Breast epithelium (tissue), 3 donors: ENCODE results near the gene PLVAP.

Source experiments
- POLR2A ChIP-seq: fragments of 450-650 bp; IDR thresholded peaks from one replicate; pipeline ENCODE4 v1.6.1; 2016; ENCODE audit warnings: antibody characterized with exemption, mild to moderate bottlenecking, moderate library complexity
- POLR2AphosphoS5 ChIP-seq, 3 donors: sonication (generic); formaldehyde crosslinking; IDR thresholded peaks; one replicate each; pipeline ENCODE4 v1.6.1; 2017; ENCODE audit warnings: antibody characterized with exemption in 3 of 3
- TF ChIP-seq, protein P1 (sequence below), 3 donors: fragments of 450-650 bp; IDR thresholded peaks; one replicate each; pipeline ENCODE4 v1.5.1; 2016 to 2017; ENCODE audit warnings: antibody characterized with exemption in 3 of 3, mild to moderate bottlenecking in 3 of 3, moderate library complexity in 3 of 3

DNA sequence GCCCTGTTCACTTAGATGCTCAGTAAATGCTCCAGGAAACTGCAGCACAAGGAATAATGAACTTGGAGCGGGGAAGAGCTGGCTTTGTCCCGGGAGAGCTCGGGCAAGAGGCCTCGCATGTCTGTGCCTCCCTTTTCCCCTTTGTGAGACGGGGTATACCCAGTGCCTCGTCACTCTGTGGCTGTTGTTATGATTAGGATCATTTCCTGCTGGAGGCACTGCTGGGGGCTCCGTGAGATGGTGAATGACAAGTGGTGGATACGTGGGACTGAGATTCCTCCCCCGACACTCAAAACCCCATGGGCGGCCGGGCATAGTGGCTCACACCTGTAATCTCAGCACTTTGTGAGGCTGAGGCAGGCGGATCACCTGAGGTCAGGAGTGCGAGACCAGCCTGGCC is 1.1 kb upstream of the PLVAP start:
- TF ChIP-seq POLR2A = no peak
- TF ChIP-seq, protein P1, sequence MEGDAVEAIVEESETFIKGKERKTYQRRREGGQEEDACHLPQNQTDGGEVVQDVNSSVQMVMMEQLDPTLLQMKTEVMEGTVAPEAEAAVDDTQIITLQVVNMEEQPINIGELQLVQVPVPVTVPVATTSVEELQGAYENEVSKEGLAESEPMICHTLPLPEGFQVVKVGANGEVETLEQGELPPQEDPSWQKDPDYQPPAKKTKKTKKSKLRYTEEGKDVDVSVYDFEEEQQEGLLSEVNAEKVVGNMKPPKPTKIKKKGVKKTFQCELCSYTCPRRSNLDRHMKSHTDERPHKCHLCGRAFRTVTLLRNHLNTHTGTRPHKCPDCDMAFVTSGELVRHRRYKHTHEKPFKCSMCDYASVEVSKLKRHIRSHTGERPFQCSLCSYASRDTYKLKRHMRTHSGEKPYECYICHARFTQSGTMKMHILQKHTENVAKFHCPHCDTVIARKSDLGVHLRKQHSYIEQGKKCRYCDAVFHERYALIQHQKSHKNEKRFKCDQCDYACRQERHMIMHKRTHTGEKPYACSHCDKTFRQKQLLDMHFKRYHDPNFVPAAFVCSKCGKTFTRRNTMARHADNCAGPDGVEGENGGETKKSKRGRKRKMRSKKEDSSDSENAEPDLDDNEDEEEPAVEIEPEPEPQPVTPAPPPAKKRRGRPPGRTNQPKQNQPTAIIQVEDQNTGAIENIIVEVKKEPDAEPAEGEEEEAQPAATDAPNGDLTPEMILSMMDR (IDR thresholded peaks at IDR 0.05) = no peak
- no peak for TF ChIP-seq POLR2AphosphoS5 (IDR thresholded peaks at IDR 0.05)
